Stimulated activated naive CD4-positive, alpha-beta T cell treated with Interleukin-2 at 50 U/mL for 16 hours (primary cell): ENCODE results near the gene DMRTA2.

Experiments used
- DNase-seq: peaks from one replicate; lab custom pipeline; 2025; lab: John Stamatoyannopoulos, UW

Gene DMRTA2

GRCh38 chr1:50422946-50423669 lies at the start of gene DMRTA2:
Gene DMRTA2, minus strand, starts transcription at chr1:50423443. Its CDS starts 1,907 bp downstream, at chr1:50421536.
- DNase-seq: no peak

- DNase-seq: no peak
Observed at GRCh38 chr1:50471967-50472366, 48.7 kb upstream of the DMRTA2 start.

- no peak for DNase-seq
Observed at GRCh38 chr1:50462964-50463363, 39.7 kb upstream of the DMRTA2 start.

- DNase-seq: no peak
Observed at GRCh38 chr1:50458507-50458906, 35.3 kb upstream of the DMRTA2 start.

GRCh38 chr1:50454911-50455310 lies 31.7 kb upstream of the DMRTA2 start:
- no peak for DNase-seq

- no peak for DNase-seq
Observed at GRCh38 chr1:50453266-50453665, 30.0 kb upstream of the DMRTA2 start.

GRCh38 chr1:50452700-50453099 lies 29.5 kb upstream of the DMRTA2 start:
- no peak for DNase-seq

- no peak for DNase-seq
Observed at GRCh38 chr1:50450861-50451653, 27.8 kb upstream of the DMRTA2 start.

- no peak for DNase-seq
Observed at GRCh38 chr1:50447961-50448360, 24.7 kb upstream of the DMRTA2 start.

GRCh38 chr1:50441183-50441582 lies 17.9 kb upstream of the DMRTA2 start:
- DNase-seq: no peak

GRCh38 chr1:50438945-50439344 lies 15.7 kb upstream of the DMRTA2 start:
- DNase-seq: no peak

GRCh38 chr1:50436489-50436888 lies 13.2 kb upstream of the DMRTA2 start:
- DNase-seq: no peak

- DNase-seq: no peak
Observed at GRCh38 chr1:50430010-50430405, 6.8 kb upstream of the DMRTA2 start.

- no peak for DNase-seq
Observed at GRCh38 chr1:50427818-50428779, 4.9 kb upstream of the DMRTA2 start.

- DNase-seq: no peak
Observed at GRCh38 chr1:50427086-50427817, 4.0 kb upstream of the DMRTA2 start.

- DNase-seq: no peak
Observed at GRCh38 chr1:50426702-50427085, 3.5 kb upstream of the DMRTA2 start.

GRCh38 chr1:50426108-50426700 lies 3.0 kb upstream of the DMRTA2 start:
- DNase-seq: no peak

GRCh38 chr1:50425376-50426107 lies 2.3 kb upstream of the DMRTA2 start:
- no peak for DNase-seq

- DNase-seq: no peak
Observed at GRCh38 chr1:50424884-50425375, 1.7 kb upstream of the DMRTA2 start.
